ENCODE measurements around the gene IRAK2.
"Not testable (repeated sequence)": the region's sequence is repeated elsewhere in the genome, so short reads cannot be mapped to it uniquely, and the experiment has no call there.

The IRAK2 gene

GRCh38 chr3:10272476-10272875 lies 107.8 kb downstream of the IRAK2 start:
- not testable (repeated sequence) for DNase-seq (ENCODE audit: low read depth); H3K4me3 ChIP-seq (ENCODE audit: low read depth, low read length)

- no peak overlapping the region for H3K4me3 ChIP-seq (ENCODE audit: low read depth, low read length)
- no peak for DNase-seq (ENCODE audit: low read depth)
Observed at GRCh38 chr3:10272977-10273376, 108.3 kb downstream of the IRAK2 start.

- H3K4me3 ChIP-seq (ENCODE audit: low read depth, low read length): no peak overlapping the region
- no peak for DNase-seq (ENCODE audit: low read depth)
Observed at GRCh38 chr3:10273702-10274305, 109.1 kb downstream of the IRAK2 start.

- no peak overlapping the region for H3K4me3 ChIP-seq (ENCODE audit: low read depth, low read length)
- DNase-seq (ENCODE audit: low read depth): no peak
Observed at GRCh38 chr3:10274601-10275000, 109.9 kb downstream of the IRAK2 start.

GRCh38 chr3:10277115-10277625 lies 112.5 kb downstream of the IRAK2 start:
- no peak for DNase-seq (ENCODE audit: low read depth)
- no peak overlapping the region for H3K4me3 ChIP-seq (ENCODE audit: low read depth, low read length)

- no peak overlapping the region for H3K4me3 ChIP-seq (ENCODE audit: low read depth, low read length)
- DNase-seq (ENCODE audit: low read depth): no peak
Observed at GRCh38 chr3:10278501-10278900, 113.8 kb downstream of the IRAK2 start.

GRCh38 chr3:10279384-10280176 lies 114.9 kb downstream of the IRAK2 start:
- no peak overlapping the region for H3K4me3 ChIP-seq (ENCODE audit: low read depth, low read length)
- DNase-seq (ENCODE audit: low read depth): no peak

GRCh38 chr3:10280177-10280529 lies 115.4 kb downstream of the IRAK2 start:
- H3K4me3 ChIP-seq (ENCODE audit: low read depth, low read length): no peak overlapping the region
- DNase-seq (ENCODE audit: low read depth): no peak

GRCh38 chr3:10280571-10280970 lies 115.9 kb downstream of the IRAK2 start:
- no peak overlapping the region for H3K4me3 ChIP-seq (ENCODE audit: low read depth, low read length)
- DNase-seq (ENCODE audit: low read depth): no peak

GRCh38 chr3:10281951-10282350 lies 117.2 kb downstream of the IRAK2 start:
- H3K4me3 ChIP-seq (ENCODE audit: low read depth, low read length): no peak overlapping the region
- peak; percentile 58 for DNase-seq (ENCODE audit: low read depth)

GRCh38 chr3:10283638-10284037 lies 118.9 kb downstream of the IRAK2 start:
- no peak overlapping the region for H3K4me3 ChIP-seq (ENCODE audit: low read depth, low read length)
- no peak for DNase-seq (ENCODE audit: low read depth)

GRCh38 chr3:10284496-10284895 lies 119.8 kb downstream of the IRAK2 start:
- H3K4me3 ChIP-seq (ENCODE audit: low read depth, low read length): no peak overlapping the region
- DNase-seq (ENCODE audit: low read depth): no peak

- H3K4me3 ChIP-seq (ENCODE audit: low read depth, low read length): no peak overlapping the region
- no peak for DNase-seq (ENCODE audit: low read depth)
Observed at GRCh38 chr3:10285272-10286132, 120.8 kb downstream of the IRAK2 start.

GRCh38 chr3:10286133-10286524 lies 121.4 kb downstream of the IRAK2 start:
- DNase-seq (ENCODE audit: low read depth): no peak
- no peak overlapping the region for H3K4me3 ChIP-seq (ENCODE audit: low read depth, low read length)

- no peak for DNase-seq (ENCODE audit: low read depth)
- H3K4me3 ChIP-seq (ENCODE audit: low read depth, low read length): no peak overlapping the region
Observed at GRCh38 chr3:10286596-10287295, 122.0 kb downstream of the IRAK2 start.

GRCh38 chr3:10287936-10288574 lies 123.3 kb downstream of the IRAK2 start:
- no peak overlapping the region for H3K4me3 ChIP-seq (ENCODE audit: low read depth, low read length)
- DNase-seq (ENCODE audit: low read depth): no peak

- no peak for DNase-seq (ENCODE audit: low read depth)
Observed at GRCh38 chr3:10288575-10288960, 123.8 kb downstream of the IRAK2 start.

GRCh38 chr3:10289077-10289476 lies 124.4 kb downstream of the IRAK2 start:
- H3K4me3 ChIP-seq (ENCODE audit: low read depth, low read length): no peak overlapping the region
- no peak for DNase-seq (ENCODE audit: low read depth)

More at GRCh38 chr3:10288575-10288960, 123.8 kb downstream of the IRAK2 start:
- no peak overlapping the region for H3K4me3 ChIP-seq (ENCODE audit: low read depth, low read length)

- H3K4me3 ChIP-seq (ENCODE audit: low read depth, low read length): no peak overlapping the region
- DNase-seq (ENCODE audit: low read depth): no peak
Observed at GRCh38 chr3:10289787-10290355, 125.2 kb downstream of the IRAK2 start.
